Neural cell (in vitro differentiated cells): ENCODE results near the gene RGL4.

Experiments
- POLR2AphosphoS5 ChIP-seq: IDR thresholded peaks from 2 replicates; pipeline ENCODE4 v1.6.1; 2012
- RAD21 ChIP-seq: fragments of 450-650 bp; conservative IDR thresholded peaks from 2 replicates; pipeline ENCODE4 v1.6.1; 2014; ENCODE audit warnings: antibody characterized with exemption, mild to moderate bottlenecking, moderate library complexity
- TF ChIP-seq, protein P1 (sequence below): IDR thresholded peaks from 2 replicates; pipeline ENCODE4 v1.6.1; 2012; ENCODE audit warnings: borderline replicate concordance

- TF ChIP-seq, protein P1, sequence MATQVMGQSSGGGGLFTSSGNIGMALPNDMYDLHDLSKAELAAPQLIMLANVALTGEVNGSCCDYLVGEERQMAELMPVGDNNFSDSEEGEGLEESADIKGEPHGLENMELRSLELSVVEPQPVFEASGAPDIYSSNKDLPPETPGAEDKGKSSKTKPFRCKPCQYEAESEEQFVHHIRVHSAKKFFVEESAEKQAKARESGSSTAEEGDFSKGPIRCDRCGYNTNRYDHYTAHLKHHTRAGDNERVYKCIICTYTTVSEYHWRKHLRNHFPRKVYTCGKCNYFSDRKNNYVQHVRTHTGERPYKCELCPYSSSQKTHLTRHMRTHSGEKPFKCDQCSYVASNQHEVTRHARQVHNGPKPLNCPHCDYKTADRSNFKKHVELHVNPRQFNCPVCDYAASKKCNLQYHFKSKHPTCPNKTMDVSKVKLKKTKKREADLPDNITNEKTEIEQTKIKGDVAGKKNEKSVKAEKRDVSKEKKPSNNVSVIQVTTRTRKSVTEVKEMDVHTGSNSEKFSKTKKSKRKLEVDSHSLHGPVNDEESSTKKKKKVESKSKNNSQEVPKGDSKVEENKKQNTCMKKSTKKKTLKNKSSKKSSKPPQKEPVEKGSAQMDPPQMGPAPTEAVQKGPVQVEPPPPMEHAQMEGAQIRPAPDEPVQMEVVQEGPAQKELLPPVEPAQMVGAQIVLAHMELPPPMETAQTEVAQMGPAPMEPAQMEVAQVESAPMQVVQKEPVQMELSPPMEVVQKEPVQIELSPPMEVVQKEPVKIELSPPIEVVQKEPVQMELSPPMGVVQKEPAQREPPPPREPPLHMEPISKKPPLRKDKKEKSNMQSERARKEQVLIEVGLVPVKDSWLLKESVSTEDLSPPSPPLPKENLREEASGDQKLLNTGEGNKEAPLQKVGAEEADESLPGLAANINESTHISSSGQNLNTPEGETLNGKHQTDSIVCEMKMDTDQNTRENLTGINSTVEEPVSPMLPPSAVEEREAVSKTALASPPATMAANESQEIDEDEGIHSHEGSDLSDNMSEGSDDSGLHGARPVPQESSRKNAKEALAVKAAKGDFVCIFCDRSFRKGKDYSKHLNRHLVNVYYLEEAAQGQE = no peak
- TF ChIP-seq POLR2AphosphoS5 = no peak
- TF ChIP-seq RAD21 = no peak
Measured at GRCh38 chr22:23690713-23691112, at the start of gene RGL4.
